ENCODE data around the gene CPEB2.

The CPEB2 gene

GRCh38 chr4:15100994-15101695 lies 98.9 kb downstream of the CPEB2 start:
- DNase-seq (ENCODE audit: insufficient read length): no peak
- FAIRE-seq: no peak
- TF ChIP-seq POLR2AphosphoS5 (IDR thresholded peaks at IDR 0.05; ENCODE audit: low read depth, low read length): no peak
- no peak for TF ChIP-seq TAF1 (IDR thresholded peaks at IDR 0.05; ENCODE audit: borderline replicate concordance, low read depth, low read length)
- no peak for TF ChIP-seq POLR2A (IDR thresholded peaks at IDR 0.05; ENCODE audit: low read depth, low read length)

- TF ChIP-seq POLR2AphosphoS5 (IDR thresholded peaks at IDR 0.05; ENCODE audit: low read depth, low read length): no peak
- no peak for TF ChIP-seq POLR2A (IDR thresholded peaks at IDR 0.05; ENCODE audit: low read depth, low read length)
- no peak for TF ChIP-seq TAF1 (IDR thresholded peaks at IDR 0.05; ENCODE audit: borderline replicate concordance, low read depth, low read length)
- DNase-seq (ENCODE audit: insufficient read length) (no peak), FAIRE-seq (no peak)
Measured at GRCh38 chr4:15104825-15105224, 102.5 kb downstream of the CPEB2 start.

GRCh38 chr4:15106399-15106798 lies 104.1 kb downstream of the CPEB2 start:
- FAIRE-seq (no peak), DNase-seq (ENCODE audit: insufficient read length) (no peak)
- no peak for TF ChIP-seq POLR2A (IDR thresholded peaks at IDR 0.05; ENCODE audit: low read depth, low read length)
- no peak for TF ChIP-seq TAF1 (IDR thresholded peaks at IDR 0.05; ENCODE audit: borderline replicate concordance, low read depth, low read length)
- no peak for TF ChIP-seq POLR2AphosphoS5 (IDR thresholded peaks at IDR 0.05; ENCODE audit: low read depth, low read length)

- FAIRE-seq (no peak), DNase-seq (ENCODE audit: insufficient read length) (no peak)
- TF ChIP-seq POLR2A (IDR thresholded peaks at IDR 0.05; ENCODE audit: low read depth, low read length): no peak
- no peak for TF ChIP-seq POLR2AphosphoS5 (IDR thresholded peaks at IDR 0.05; ENCODE audit: low read depth, low read length)
- TF ChIP-seq TAF1 (IDR thresholded peaks at IDR 0.05; ENCODE audit: borderline replicate concordance, low read depth, low read length): no peak
Measured at GRCh38 chr4:15109600-15109999, 107.3 kb downstream of the CPEB2 start.

- DNase-seq (ENCODE audit: insufficient read length): no peak
- no peak for FAIRE-seq
- TF ChIP-seq POLR2AphosphoS5 (IDR thresholded peaks at IDR 0.05; ENCODE audit: low read depth, low read length): no peak
- no peak for TF ChIP-seq POLR2A (IDR thresholded peaks at IDR 0.05; ENCODE audit: low read depth, low read length)
- TF ChIP-seq TAF1 (IDR thresholded peaks at IDR 0.05; ENCODE audit: borderline replicate concordance, low read depth, low read length): no peak
Measured at GRCh38 chr4:15110120-15110571, 107.9 kb downstream of the CPEB2 start.

GRCh38 chr4:15116509-15117079 lies 114.3 kb downstream of the CPEB2 start:
- FAIRE-seq (no peak), DNase-seq (ENCODE audit: insufficient read length) (no peak)
- TF ChIP-seq POLR2AphosphoS5 (IDR thresholded peaks at IDR 0.05; ENCODE audit: low read depth, low read length): no peak
- TF ChIP-seq TAF1 (IDR thresholded peaks at IDR 0.05; ENCODE audit: borderline replicate concordance, low read depth, low read length): no peak
- TF ChIP-seq POLR2A (IDR thresholded peaks at IDR 0.05; ENCODE audit: low read depth, low read length): no peak

- DNase-seq (ENCODE audit: insufficient read length) (no peak), FAIRE-seq (no peak)
- TF ChIP-seq POLR2AphosphoS5 (IDR thresholded peaks at IDR 0.05; ENCODE audit: low read depth, low read length) (no peak), TAF1 (IDR thresholded peaks at IDR 0.05; ENCODE audit: borderline replicate concordance, low read depth, low read length) (no peak), POLR2A (IDR thresholded peaks at IDR 0.05; ENCODE audit: low read depth, low read length) (no peak)
Measured at GRCh38 chr4:15117270-15117946, 115.1 kb downstream of the CPEB2 start.

- FAIRE-seq: no peak
- TF ChIP-seq POLR2A (IDR thresholded peaks at IDR 0.05; ENCODE audit: low read depth, low read length) (no peak), TAF1 (IDR thresholded peaks at IDR 0.05; ENCODE audit: borderline replicate concordance, low read depth, low read length) (no peak)
- no peak for DNase-seq (ENCODE audit: insufficient read length)
Measured at GRCh38 chr4:15118292-15118691, 116.0 kb downstream of the CPEB2 start.

Measured in GM12892 (cell line).